Astrocyte (in vitro differentiated cells and primary cell): ENCODE data around the gene FAM177B.

Experiments used
- EZH2 ChIP-seq: IDR thresholded peaks from 2 replicates; pipeline ENCODE4 v1.6.1; 2012; ENCODE audit warnings: mild to moderate bottlenecking, low read length, inconsistent platforms; ENCODE audit not compliant: insufficient read depth
- TF ChIP-seq, protein P1 (sequence below): IDR thresholded peaks from 2 replicates; pipeline ENCODE4 v1.5.1; 2011; ENCODE audit warnings: low read depth, mild to moderate bottlenecking, inconsistent platforms, low read length, moderate library complexity; ENCODE audit not compliant: insufficient read depth

DNA sequence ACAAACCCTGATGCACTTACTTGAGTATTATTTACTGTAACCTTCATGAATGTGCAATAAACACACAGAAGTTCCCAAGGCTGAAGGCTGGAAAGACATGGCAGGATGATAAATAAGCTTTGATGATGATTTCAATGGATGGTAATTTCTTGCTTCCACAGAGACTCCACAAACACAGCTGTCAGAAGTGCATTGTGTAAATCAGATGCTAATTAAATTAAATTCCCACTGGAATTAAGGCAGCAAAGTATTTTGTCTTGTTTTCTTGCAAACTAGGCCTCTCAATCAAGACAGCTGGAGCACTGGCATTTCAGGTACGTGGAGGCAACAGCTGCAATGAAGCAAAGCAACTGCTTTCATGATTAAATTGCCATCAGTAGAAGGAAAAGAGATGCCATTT lies 24.1 kb downstream of the FAM177B start:
- TF ChIP-seq, protein P1, sequence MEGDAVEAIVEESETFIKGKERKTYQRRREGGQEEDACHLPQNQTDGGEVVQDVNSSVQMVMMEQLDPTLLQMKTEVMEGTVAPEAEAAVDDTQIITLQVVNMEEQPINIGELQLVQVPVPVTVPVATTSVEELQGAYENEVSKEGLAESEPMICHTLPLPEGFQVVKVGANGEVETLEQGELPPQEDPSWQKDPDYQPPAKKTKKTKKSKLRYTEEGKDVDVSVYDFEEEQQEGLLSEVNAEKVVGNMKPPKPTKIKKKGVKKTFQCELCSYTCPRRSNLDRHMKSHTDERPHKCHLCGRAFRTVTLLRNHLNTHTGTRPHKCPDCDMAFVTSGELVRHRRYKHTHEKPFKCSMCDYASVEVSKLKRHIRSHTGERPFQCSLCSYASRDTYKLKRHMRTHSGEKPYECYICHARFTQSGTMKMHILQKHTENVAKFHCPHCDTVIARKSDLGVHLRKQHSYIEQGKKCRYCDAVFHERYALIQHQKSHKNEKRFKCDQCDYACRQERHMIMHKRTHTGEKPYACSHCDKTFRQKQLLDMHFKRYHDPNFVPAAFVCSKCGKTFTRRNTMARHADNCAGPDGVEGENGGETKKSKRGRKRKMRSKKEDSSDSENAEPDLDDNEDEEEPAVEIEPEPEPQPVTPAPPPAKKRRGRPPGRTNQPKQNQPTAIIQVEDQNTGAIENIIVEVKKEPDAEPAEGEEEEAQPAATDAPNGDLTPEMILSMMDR, result no peak
- no peak for TF ChIP-seq EZH2
